Measurements from ENCODE around the gene FUT8.

DNA sequence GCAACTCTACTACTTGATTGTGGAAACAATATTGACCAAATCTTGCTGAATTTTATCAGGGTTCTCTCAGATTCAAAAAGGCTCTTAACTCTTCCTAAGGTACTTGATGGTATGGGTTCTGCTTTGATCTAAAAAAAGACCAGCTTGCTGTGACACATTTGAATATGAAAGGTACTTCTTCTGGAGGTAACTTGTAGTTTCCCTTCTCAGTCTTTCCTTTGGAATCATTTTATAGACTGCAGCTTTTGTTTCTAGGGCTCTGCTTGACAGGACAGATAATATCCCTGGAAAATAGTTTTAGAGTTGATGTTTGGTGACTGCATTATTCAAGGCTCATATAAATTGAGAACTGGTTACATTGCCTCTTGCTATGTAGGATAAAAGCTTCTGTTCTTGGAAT lies 251.9 kb downstream of the FUT8 start:
- TF ChIP-seq RARB (CRISPR knock-in tag; IDR thresholded peaks at IDR 0.05) (no peak), ZNF8 (CRISPR knock-in tag; IDR thresholded peaks at IDR 0.05) (no peak), TCF4 (CRISPR knock-in tag; IDR thresholded peaks at IDR 0.05; ENCODE audit: borderline replicate concordance) (no peak), ZNF565 (CRISPR knock-in tag; conservative IDR thresholded peaks at IDR 0.05; ENCODE audit: low read depth) (no peak), ZFP30 (CRISPR knock-in tag; IDR thresholded peaks at IDR 0.05) (no peak), ZFP3 (CRISPR knock-in tag; IDR thresholded peaks at IDR 0.05) (no peak), CREB5 (CRISPR knock-in tag; IDR thresholded peaks at IDR 0.05; ENCODE audit: low read depth) (no peak), ISL1 (CRISPR knock-in tag; IDR thresholded peaks at IDR 0.05) (no peak), ARNTL (CRISPR knock-in tag; IDR thresholded peaks at IDR 0.05; ENCODE audit: borderline replicate concordance, low read depth) (no peak), TOX (CRISPR knock-in tag; IDR thresholded peaks at IDR 0.05; ENCODE audit: borderline replicate concordance) (no peak)
- TF ChIP-seq, protein P1, sequence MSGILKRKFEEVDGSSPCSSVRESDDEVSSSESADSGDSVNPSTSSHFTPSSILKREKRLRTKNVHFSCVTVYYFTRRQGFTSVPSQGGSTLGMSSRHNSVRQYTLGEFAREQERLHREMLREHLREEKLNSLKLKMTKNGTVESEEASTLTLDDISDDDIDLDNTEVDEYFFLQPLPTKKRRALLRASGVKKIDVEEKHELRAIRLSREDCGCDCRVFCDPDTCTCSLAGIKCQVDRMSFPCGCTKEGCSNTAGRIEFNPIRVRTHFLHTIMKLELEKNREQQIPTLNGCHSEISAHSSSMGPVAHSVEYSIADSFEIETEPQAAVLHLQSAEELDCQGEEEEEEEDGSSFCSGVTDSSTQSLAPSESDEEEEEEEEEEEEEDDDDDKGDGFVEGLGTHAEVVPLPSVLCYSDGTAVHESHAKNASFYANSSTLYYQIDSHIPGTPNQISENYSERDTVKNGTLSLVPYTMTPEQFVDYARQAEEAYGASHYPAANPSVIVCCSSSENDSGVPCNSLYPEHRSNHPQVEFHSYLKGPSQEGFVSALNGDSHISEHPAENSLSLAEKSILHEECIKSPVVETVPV (CRISPR knock-in tag; IDR thresholded peaks at IDR 0.05) = no peak
